Measurements from ENCODE around the gene PIK3CB.
"Not testable (repeated sequence)": the region's sequence is repeated elsewhere in the genome, so short reads cannot be mapped to it uniquely, and the experiment has no call there.

PIK3CB gene

DNA sequence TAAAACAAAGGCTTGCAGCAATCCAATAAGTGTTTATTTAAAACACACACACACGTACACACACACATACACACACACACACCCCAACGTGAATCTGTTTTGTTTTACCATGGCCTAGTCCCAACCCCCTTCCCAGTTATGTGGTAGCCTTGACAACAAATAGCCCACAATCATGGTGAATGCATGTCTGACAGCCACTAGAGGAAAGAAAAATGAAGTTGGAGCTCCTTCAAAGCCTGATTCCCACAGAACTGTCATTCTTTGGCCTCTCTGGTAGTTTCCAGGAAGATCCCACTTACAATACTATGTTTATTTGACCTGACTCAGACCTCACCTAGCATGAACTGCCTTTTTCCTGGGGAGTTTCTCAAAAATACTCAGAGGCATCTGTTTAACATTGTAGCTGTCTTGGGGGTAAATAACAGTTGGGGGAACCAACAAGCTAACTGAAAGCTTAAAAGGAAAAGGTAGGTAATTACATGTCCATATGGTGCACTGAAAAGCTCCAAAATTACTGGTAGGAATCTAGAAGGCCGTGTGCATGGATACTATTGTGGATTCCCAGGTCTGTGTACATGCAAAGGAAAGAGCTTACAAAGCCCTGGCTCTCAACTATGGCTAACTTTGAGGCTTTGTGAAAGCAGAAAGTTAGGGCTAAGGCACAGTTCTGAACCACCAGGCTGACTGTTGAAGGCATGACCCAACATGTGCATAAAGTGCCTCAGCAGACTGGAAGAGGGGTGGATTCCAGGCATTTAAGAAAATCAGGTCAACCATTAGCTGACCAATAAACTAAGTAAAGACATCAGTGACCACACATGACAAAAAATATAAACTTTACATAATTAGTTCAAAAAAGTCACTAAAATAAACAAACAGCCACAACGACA lies 160.8 kb downstream of the PIK3CB start:
- DNase-seq: no peak

DNA sequence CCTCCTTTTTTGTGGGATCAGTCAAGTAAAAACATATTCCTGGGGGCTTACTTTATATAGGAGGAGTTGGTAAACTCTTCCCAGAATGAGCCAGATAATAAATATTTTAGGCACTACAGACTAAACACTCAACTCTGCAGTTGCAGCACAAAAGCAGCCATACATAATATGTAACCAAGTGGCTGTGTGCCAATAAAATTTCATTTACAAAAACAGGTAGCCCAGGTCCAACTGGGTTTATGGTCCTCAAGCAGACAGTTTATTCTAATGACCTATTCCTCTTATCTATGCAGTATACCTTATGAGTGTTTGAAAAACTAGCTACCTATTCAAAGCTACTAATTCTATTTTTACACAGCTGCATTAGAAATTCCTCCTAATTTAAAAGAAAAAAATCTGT lies 164.3 kb downstream of the PIK3CB start:
- no peak for DNase-seq

GRCh38 chr3:138668107-138668506 lies 166.6 kb downstream of the PIK3CB start:
- DNase-seq: no peak

DNA sequence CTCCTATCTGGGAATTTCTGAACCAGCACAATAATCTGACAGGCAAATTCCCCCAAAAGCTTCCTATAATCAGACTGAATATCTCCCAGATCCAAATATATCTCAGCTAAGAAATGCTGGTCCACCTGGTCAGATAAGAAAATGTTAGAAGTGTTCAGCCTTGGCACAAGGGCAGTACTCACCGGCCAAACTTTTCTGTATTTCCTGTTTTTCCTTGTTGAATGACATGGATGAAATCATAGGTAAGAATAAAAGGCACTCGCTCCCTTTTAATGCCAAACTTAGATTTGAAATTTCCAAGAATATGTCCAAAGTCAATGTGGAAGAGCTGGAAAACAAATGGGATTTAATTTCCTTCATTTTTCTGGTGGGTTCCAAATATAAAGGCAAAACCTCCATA lies 177.2 kb downstream of the PIK3CB start:
- DNase-seq: no peak

- no peak for DNase-seq
Observed at GRCh38 chr3:138653567-138653966, 181.2 kb downstream of the PIK3CB start.

- DNase-seq: no peak
Observed at GRCh38 chr3:138649134-138649533, 185.6 kb downstream of the PIK3CB start.

DNA sequence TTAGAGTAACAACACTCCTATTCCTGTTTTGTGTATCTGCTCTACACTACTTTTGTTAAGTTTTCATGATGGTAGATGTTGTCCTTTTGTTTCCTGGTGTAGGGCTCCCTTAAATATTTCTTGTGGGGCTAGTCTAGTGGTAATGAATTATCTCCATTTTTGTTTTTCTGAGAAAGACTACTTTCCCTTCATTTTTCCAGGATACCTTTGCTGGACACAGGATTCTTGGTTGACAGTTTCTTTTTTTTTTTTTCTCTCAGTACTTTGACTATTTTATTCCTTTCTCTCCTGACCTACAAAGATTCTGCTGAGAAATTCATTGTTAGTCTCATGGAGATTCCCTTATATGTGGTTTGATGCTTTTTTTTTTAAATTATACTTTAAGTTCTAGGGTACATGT lies 188.2 kb downstream of the PIK3CB start:
- DNase-seq: no peak

GRCh38 chr3:138646008-138646407 lies 188.7 kb downstream of the PIK3CB start:
- no peak for DNase-seq

GRCh38 chr3:138642927-138643253 lies 191.8 kb downstream of the PIK3CB start:
- no peak for DNase-seq

DNA sequence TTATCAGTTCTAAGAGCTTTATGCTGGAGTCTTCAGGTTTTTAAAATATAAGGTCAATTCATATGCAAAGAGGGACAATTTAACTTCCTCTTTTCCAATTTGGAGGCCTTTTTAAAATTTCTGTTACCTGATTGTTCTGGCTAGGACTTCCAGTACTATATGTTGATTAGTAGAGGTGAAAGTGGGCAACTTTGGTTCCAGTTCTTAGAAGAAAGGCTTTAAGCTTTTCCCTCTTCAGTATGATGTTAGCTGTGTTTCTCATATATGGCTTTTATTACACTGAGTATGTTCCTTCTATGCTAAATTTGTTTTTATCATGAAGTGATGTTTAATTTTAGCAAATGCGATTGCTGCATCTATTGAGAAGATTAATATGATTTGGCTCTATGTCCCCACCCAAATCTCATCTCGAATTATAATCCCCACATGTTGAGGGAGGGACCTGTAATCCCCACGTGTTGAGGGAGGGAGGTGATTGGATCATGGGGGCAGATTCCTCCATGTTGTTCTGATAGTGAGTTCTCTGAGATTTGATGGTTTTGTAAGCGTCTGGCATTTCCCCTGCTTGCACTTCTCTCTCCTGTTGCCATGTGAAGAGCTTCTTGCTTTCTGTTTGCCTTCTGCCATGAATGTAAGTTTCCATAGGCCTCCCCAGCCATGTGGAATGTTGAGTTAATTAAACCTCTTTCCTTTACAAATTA lies 192.4 kb downstream of the PIK3CB start:
- no peak for DNase-seq

- DNase-seq: no peak
Observed at GRCh38 chr3:138640537-138640936, 194.2 kb downstream of the PIK3CB start.

- no peak for DNase-seq
Observed at GRCh38 chr3:138638641-138639040, 196.1 kb downstream of the PIK3CB start.

- DNase-seq: no peak
Observed at GRCh38 chr3:138629526-138629925, 205.2 kb downstream of the PIK3CB start.

DNA sequence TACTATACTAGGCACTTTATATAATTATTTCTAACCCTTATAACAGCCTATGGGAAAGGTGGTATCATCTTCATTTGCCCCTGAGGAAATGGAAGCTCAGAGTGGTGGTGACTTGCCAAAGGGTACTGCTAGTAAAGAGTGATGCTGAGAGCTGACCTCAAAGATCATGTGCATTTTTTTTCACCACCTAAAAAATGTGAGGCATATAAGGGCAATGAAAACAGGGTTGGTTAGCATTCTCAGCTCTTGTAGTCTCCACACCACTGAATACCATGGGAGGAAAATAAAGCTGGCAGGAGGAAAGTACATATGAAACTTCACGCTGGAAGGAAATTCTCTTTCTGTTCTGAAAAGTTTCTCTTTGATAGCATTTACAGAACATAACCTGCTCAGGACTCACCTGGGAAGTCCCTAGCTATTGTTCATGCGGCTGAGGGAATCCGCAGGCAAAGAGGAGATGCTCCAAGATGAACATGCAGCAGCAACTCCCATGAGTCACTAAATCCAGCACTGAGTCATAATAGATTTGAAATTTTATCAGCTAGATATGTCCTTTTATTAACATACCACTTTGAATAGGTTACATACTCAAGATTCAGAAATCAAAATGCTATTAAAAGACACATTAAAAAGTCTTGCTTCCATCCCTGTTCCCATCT lies 208.9 kb downstream of the PIK3CB start:
- DNase-seq: no peak

GRCh38 chr3:138624518-138624917 lies 210.2 kb downstream of the PIK3CB start:
- DNase-seq: no peak

- DNase-seq: no peak
Observed at GRCh38 chr3:138620431-138620830, 214.3 kb downstream of the PIK3CB start.

DNA sequence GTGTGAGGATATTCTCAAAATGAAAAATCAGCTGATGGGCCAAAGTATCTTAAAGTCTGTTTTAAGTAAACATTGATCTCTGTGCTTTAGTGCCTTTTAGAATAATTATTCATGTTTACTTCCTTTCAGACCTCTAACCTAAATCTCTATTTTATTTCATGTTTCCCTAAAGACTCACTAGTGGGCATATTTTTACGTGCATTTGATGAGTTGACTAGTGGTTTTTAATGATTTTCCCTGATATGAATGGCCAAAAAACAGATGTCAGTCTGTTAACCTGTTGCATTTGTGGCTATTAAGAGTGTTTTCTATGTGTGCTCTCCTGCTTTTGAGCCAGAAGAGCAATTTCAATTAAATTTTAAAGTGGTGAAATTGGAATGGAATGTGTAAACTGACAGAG lies 219.3 kb downstream of the PIK3CB start:
- DNase-seq: no peak

DNA sequence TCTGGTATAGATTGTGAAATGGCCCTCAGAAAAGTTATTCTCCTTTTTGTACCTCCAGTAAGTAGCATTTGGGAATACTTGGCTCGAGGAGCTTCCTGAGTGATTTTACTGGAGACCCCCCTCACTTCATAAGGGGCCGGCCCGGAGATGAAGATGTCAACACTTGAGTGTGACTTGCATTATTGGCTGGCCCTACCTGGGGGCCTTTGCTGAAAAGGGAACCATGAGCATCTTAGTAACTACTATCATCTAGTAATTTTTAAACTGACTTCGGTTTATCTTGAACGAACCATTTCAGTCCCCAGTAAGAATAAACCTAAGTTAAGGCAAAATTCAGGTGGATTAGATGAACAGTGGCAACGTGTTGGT lies 224.8 kb downstream of the PIK3CB start:
- DNase-seq: no peak

- DNase-seq: peak; percentile 55 to 57
Observed at GRCh38 chr3:138608322-138609135, 226.2 kb downstream of the PIK3CB start, which contains the start of gene FAIM. Gene FAIM, plus strand, starts transcription at chr3:138608771. Its CDS starts 10,956 bp downstream, at chr3:138619727.

- not testable (repeated sequence) for DNase-seq
Observed at GRCh38 chr3:138604106-138604595, 230.6 kb downstream of the PIK3CB start.

Data from stimulated activated CD4-positive, alpha-beta T cell treated with anti-CD3 and anti-CD28 coated beads, Interleukin-4, amount 100 ng/mL, for 4 hours (primary cell).